NCI-H187 treated with DMSO at 0.1 percent for 48 hours (cell line): ENCODE data around the gene SYT17.

Experiments used
- DNase-seq: peaks from one replicate; lab custom pipeline; 2025; lab: John Stamatoyannopoulos, UW

Gene SYT17

GRCh38 chr16:19138601-19139000 lies 29.4 kb upstream of the SYT17 start:
- DNase-seq, result no peak

DNA sequence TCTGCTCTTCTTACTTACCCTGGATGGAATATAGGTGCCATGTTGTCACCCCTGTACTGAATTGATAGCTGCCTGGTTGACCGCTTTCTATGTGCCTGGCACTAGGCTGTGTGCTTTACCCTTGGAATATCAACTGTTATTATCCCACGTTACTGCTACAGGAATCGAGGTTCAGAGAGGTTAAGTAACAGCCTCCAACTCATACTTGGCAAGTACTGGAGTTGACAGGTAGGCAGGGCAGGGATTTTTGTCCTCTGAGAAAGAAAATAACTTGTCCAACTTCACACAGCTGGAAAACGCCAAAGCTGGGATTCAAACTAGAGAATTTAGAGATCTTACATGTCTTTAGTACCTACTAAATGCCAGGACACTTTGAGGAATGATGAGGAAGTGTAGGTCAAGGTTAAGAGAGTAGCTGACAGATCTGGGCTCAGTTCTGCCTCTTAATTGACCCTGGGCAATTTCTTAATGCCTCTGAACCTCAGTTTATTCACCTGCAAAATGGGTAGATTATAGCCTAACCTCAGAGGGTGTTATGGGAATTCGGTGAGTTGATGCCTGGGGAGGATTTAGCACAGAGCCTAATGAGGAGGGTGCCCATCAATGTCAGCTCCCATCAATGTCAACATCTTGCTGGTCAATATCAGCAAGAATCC lies 28.5 kb upstream of the SYT17 start:
- DNase-seq, result no peak

DNA sequence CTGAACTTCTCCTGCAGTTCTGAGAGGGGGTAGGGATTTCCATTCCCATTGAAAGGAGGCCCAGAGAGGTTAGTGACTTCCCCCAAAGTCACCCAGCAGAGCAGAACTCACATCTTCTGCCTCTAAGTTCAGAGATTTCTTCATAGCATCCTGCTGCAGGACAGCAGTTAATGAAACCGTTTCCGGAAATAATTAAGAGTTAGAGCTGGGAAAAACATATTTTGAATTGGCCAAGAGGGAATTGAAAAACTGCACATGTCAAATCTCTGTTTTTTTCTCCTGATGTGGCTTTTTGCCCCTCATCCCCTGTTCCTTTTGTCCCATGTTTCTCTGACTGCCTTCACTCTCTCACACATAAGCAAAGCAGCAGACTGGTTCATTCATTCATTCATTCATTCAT lies 27.6 kb upstream of the SYT17 start:
- no peak for DNase-seq

GRCh38 chr16:19142939-19143598 lies 25.0 kb upstream of the SYT17 start:
- DNase-seq, result no peak

- DNase-seq, result no peak
Observed at GRCh38 chr16:19143599-19143956, 24.5 kb upstream of the SYT17 start.

GRCh38 chr16:19145010-19145409 lies 23.0 kb upstream of the SYT17 start:
- no peak for DNase-seq

DNA sequence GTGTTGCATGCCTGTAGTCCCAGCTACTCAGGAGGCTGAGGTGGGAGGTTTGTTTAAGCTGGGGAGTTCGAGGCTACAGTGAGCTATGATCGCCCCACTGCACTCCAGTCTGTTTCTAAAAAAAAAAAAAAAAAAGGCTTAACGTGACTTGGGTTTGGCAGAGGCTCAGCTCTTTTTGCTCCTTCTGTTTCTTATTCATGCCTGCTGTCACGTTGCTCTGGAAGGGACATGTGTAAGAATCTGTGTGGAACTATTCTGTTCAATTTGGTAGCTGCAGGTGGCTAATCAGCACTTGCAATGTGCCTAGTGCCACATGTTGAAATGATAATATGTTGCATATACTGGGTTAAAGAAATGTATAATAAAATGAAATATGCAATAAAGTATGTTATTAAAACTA lies 20.9 kb upstream of the SYT17 start:
- DNase-seq, result no peak

DNA sequence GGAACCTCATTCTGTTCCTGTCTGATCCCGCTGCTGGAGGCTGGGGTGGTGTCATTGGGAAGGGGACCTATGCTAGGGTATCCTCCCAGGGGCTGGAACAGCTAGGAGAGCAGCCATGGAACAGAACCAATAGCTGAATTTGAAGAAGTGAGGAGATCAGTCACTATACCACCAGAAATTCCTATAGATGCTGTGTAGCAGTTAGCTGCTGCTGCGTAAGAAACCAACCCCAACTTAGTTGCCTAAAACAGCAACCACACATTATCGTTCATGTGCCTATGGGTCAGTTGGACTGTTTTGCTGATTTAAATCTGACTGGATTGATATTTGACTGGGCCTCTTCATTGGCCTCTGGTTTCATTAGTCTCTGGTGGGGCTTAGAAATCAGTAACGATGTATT lies 20.4 kb upstream of the SYT17 start:
- DNase-seq, result no peak

GRCh38 chr16:19148189-19148588 lies 19.9 kb upstream of the SYT17 start:
- DNase-seq, result no peak

DNA sequence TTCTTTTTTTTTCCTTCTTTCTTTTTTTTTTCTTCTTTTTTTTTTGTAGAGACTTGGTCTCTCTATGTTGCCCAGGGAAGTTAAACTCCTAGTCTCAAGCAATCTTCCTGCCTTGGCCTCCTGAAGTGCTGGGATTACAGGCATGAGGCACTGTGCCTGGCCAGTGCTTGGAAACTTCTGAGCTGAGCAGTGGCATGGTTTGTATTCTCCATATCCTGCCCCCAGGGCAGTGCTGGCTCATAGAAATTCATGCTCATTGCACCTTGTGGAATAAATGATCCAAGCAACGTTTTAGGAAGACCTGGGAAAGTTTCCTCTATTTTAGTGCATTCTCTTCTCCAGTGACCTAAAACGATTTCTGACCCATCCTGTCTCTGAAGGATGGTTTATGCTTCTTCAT lies 16.7 kb upstream of the SYT17 start:
- DNase-seq, result no peak

DNA sequence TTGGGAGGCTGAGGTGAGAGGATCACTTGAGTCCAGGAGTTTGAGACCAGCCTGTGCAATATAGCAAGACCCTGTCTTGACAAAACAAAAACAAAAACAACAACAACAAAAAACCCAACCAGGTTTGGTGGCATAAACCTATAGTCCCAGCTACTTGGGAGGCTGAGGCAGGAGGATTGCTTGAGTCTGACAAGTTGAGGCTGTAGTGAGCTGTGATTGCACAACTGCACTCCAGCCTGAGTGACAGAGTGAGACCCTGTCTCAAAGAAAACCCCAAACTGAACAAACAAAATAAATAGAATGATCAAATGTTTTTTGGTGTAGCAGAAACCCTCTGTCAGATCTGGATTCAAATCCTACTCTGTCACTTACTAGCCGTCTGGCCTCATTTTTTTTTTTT lies 16.0 kb upstream of the SYT17 start:
- no peak for DNase-seq

DNA sequence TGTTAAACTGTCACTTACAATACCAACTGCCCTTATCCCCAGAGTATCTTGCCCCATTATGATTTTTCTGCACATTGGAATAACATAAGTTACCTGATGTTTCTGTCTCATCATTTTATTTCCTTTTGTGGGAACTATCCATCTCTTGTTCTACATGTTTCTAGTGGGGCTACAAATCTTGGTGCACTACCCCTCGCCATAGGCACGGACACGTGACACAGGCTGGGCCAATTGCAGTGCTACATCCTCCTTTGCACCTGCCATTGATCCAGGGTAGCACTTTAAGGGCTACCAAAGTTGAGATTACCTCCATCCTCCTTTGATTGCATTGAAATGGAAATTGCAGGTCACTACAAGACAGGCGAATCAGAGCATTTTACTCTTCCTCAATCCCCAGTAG lies 14.2 kb upstream of the SYT17 start:
- DNase-seq, result no peak

DNA sequence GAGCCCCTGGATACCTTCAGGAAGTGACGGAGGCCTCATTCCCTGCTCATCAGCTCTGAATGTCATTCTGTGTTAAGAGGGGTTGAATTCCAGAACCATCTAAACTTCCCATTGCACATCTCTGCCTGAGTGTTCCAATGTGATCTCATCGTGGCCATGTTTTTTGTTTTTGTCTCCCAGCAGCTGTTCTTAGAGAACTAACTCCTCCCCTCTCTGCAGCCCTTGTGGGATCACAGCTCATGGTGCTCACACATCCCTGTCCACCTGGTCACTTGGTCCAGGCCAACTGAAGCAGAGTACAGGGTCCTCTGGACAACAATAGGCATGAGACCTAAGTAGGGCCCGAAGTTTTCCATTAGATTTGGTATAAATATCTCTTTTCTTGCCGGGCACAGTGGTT lies 6.0 kb upstream of the SYT17 start:
- DNase-seq, result no peak

- DNase-seq, result no peak
Observed at GRCh38 chr16:19163215-19163614, 4.8 kb upstream of the SYT17 start.

- DNase-seq, result no peak
Observed at GRCh38 chr16:19164285-19164684, 3.8 kb upstream of the SYT17 start.

- DNase-seq, result no peak
Observed at GRCh38 chr16:19165101-19165500, 2.9 kb upstream of the SYT17 start.

DNA sequence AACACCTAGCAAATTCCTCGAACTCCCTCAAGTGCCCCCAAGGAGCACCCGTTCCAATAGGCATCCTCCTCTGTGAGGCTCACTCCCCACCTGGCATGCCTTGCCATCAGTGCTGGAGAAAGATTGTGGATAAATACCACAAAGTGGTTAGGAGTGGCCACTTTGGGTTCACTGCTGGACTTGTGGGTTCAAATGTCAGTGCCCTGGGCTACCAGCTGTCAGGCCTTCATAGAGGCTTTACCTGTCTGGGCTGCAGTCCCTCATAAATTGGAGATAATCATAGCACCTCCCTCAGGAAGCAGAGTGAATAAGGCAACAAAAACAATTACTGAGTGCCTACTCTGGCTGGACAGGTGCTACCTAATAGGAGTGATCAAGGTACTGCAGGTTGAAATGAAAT lies 1.5 kb upstream of the SYT17 start:
- no peak for DNase-seq

GRCh38 chr16:19168371-19169081 lies 486 bp downstream of the SYT17 start:
- no peak for DNase-seq

GRCh38 chr16:19169082-19169639 lies 1.1 kb downstream of the SYT17 start:
- no peak for DNase-seq

DNA sequence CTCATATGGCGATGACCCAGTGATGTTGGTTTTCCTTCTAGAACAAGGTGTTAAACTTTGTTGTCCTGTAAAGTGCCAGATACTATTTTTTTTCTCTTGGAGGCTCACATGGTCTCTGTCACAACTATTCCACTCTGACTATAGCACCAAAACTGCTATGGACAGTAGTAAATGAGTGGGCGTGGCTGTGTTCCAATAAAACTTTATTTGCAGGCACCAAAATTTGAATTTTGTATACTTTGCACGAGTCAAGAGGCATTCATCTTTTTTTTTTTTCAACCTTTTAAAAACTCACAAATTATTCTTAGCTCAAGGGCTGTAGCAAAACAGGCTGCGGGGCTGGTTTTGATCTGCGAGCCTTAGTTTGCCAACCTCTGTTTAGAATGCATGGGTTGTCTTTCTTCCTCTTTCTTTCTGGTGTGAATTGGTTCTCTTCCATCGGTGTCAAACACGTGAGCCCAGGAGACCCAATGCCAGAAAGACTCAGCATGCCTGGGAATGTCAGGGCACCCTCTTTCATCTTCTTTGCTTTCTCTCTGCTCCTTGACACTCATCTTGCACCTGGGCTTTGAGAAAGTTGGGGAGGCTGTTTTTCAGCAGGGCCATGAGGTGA lies 2.1 kb downstream of the SYT17 start:
- no peak for DNase-seq

- DNase-seq, result no peak
Observed at GRCh38 chr16:19172098-19172780, 4.2 kb downstream of the SYT17 start.

- DNase-seq, result no peak
Observed at GRCh38 chr16:19173059-19173458, 5.0 kb downstream of the SYT17 start.
